GM18511 (cell line): ENCODE data around the gene MRPL42.
"Not testable (repeated sequence)": the region's sequence is repeated elsewhere in the genome, so short reads cannot be mapped to it uniquely, and the experiment has no call there.

Source experiments
- ATAC-seq: cut with Tn5 transposase; IDR thresholded peaks from one replicate; pipeline ENCODE4 v1.9.1; 2021; ENCODE audit warnings: mild to moderate bottlenecking, moderate library complexity; ENCODE audit not compliant: unreplicated experiment

MRPL42 gene

GRCh38 chr12:93443576-93443975 lies 23.7 kb upstream of the MRPL42 start:
- ATAC-seq: no peak

GRCh38 chr12:93447555-93448290 lies 19.6 kb upstream of the MRPL42 start:
- no peak for ATAC-seq

- peak; percentile 21 for ATAC-seq
These were observed 18.5 kb upstream of the MRPL42 start for GRCh38 chr12:93448796-93449195.

GRCh38 chr12:93449277-93449676 lies 18.0 kb upstream of the MRPL42 start:
- ATAC-seq: peak; percentile 98

GRCh38 chr12:93451423-93452158 lies 15.7 kb upstream of the MRPL42 start:
- ATAC-seq: no peak

- ATAC-seq: no peak
These were observed 13.7 kb upstream of the MRPL42 start for GRCh38 chr12:93453633-93454032.

- ATAC-seq: no peak
These were observed 11.2 kb upstream of the MRPL42 start for GRCh38 chr12:93456077-93456476.

- ATAC-seq: no peak
These were observed 8.2 kb upstream of the MRPL42 start for GRCh38 chr12:93459097-93459496.

- no peak for ATAC-seq
These were observed 7.3 kb upstream of the MRPL42 start for GRCh38 chr12:93460003-93460402.

- no peak for ATAC-seq
These were observed 6.4 kb upstream of the MRPL42 start for GRCh38 chr12:93460902-93461301.

GRCh38 chr12:93461503-93461902 lies 5.8 kb upstream of the MRPL42 start:
- no peak for ATAC-seq

GRCh38 chr12:93465841-93466240 lies 1.5 kb upstream of the MRPL42 start:
- ATAC-seq: no peak

GRCh38 chr12:93466625-93467350 lies 526 bp upstream of the MRPL42 start:
- peak; percentile 23 for ATAC-seq

GRCh38 chr12:93468008-93468371 lies 676 bp downstream of the MRPL42 start:
- peak; percentile 43 for ATAC-seq

- ATAC-seq: no peak
These were observed 2.1 kb downstream of the MRPL42 start for GRCh38 chr12:93469386-93469785.

- ATAC-seq: no peak
These were observed 9.2 kb downstream of the MRPL42 start for GRCh38 chr12:93476555-93476954.

GRCh38 chr12:93482721-93483120 lies 15.4 kb downstream of the MRPL42 start:
- ATAC-seq: no peak

- no peak for ATAC-seq
These were observed 16.0 kb downstream of the MRPL42 start for GRCh38 chr12:93483151-93483807.

GRCh38 chr12:93484315-93484981 lies 17.1 kb downstream of the MRPL42 start:
- ATAC-seq: no peak

- ATAC-seq: not testable (repeated sequence)
These were observed 25.5 kb downstream of the MRPL42 start for GRCh38 chr12:93492808-93493207.

GRCh38 chr12:93494096-93494495 lies 26.8 kb downstream of the MRPL42 start:
- no peak for ATAC-seq
